ENCODE results near the gene IMPG1.

- TF ChIP-seq POLR2A (IDR thresholded peaks at IDR 0.05) (no peak), CTCF (IDR thresholded peaks at IDR 0.05) (peak; percentile 14 to 69 (median 56)), EP300 (IDR thresholded peaks at IDR 0.05) (no peak)
Measured at GRCh38 chr6:75893058-75893775, 179.2 kb downstream of the IMPG1 start.

Data from upper lobe of left lung (tissue), 4 donors.